ENCODE results near the gene LRRC8C. TPM values are rescaled to one million over a fixed set of nuclear protein-coding genes. Genes with fewer than 3 reads are reported as not detected.
"Not testable (repeated sequence)": the region's sequence is repeated elsewhere in the genome, so short reads cannot be mapped to it uniquely, and the experiment has no call there.

Gene LRRC8C
- 1 to 10 TPM; 1.8 to 3.2 TPM for total RNA-seq
- long read RNA-seq, full-length matches to known transcripts: 2 of 2 reads
- long read RNA-seq, partial matches to known transcripts: 0 of 2 reads
- long read RNA-seq, other reads (novel, unspliced or antisense): 0 of 2 reads

GRCh38 chr1:89632657-89633247 lies at the start of gene LRRC8C:
TSS of gene LRRC8C (plus strand) at chr1:89633120. CDS start at chr1:89686474, 53,354 bp downstream.
- intact Hi-C loops (cut with DNase I, micrococcal nuclease): loop anchor here (10.0 kb wide), 1 partner anchor 132 kb away; no protein-coding TSS in a partner anchor
- ATAC-seq (peak; percentile 94), DNase-seq (peak; percentile 66 to 84)

- DNase-seq (no peak), ATAC-seq (no peak)
- intact Hi-C loops (cut with DNase I, micrococcal nuclease): no loop called here
Observed at GRCh38 chr1:89584211-89584610, 48.7 kb upstream of the LRRC8C start.

GRCh38 chr1:89584781-89585180 lies 48.1 kb upstream of the LRRC8C start:
- intact Hi-C loops (cut with DNase I, micrococcal nuclease): no loop called here
- ATAC-seq (no peak), DNase-seq (no peak)

GRCh38 chr1:89587729-89588161 lies 45.2 kb upstream of the LRRC8C start:
- intact Hi-C loops (cut with DNase I, micrococcal nuclease): no loop called here
- no peak for DNase-seq
- ATAC-seq: no peak

GRCh38 chr1:89588480-89588879 lies 44.4 kb upstream of the LRRC8C start:
- ATAC-seq (no peak), DNase-seq (no peak)
- intact Hi-C loops (cut with DNase I, micrococcal nuclease): no loop called here

- no peak for ATAC-seq
Observed at GRCh38 chr1:89589515-89589914, 43.4 kb upstream of the LRRC8C start.

GRCh38 chr1:89590341-89591080 lies 42.4 kb upstream of the LRRC8C start:
- DNase-seq (no peak), ATAC-seq (no peak)
- intact Hi-C loops (cut with DNase I, micrococcal nuclease): no loop called here

More at GRCh38 chr1:89589515-89589914, 43.4 kb upstream of the LRRC8C start:
- intact Hi-C loops (cut with DNase I, micrococcal nuclease): no loop called here
- no peak for DNase-seq

GRCh38 chr1:89592861-89593302 lies 40.0 kb upstream of the LRRC8C start:
- intact Hi-C loops (cut with DNase I, micrococcal nuclease); DNase-seq: not testable (repeated sequence)
- peak; percentile 22 for ATAC-seq

GRCh38 chr1:89594096-89594740 lies 38.7 kb upstream of the LRRC8C start:
- intact Hi-C loops (cut with DNase I, micrococcal nuclease): no loop called here
- ATAC-seq (no peak), DNase-seq (no peak)

- intact Hi-C loops (cut with DNase I, micrococcal nuclease): loop anchor here in 1 of 2 donors (5.0 kb wide), 1 partner anchor 114 kb away; no protein-coding TSS in a partner anchor
- no peak for ATAC-seq
- DNase-seq: no peak
Observed at GRCh38 chr1:89596698-89597097, 36.2 kb upstream of the LRRC8C start.

- DNase-seq (no peak), ATAC-seq (peak; percentile 87)
- intact Hi-C loops (cut with DNase I, micrococcal nuclease): loop anchor here in 1 of 2 donors (5.0 kb wide), 1 partner anchor 116 kb away; no protein-coding TSS in a partner anchor
Observed at GRCh38 chr1:89598450-89599331, 34.2 kb upstream of the LRRC8C start.

GRCh38 chr1:89599332-89599630 lies 33.6 kb upstream of the LRRC8C start:
- ATAC-seq: no peak
- intact Hi-C loops (cut with DNase I, micrococcal nuclease): loop anchor here in 1 of 2 donors (5.0 kb wide), 1 partner anchor 117 kb away; no protein-coding TSS in a partner anchor
- no peak for DNase-seq

GRCh38 chr1:89600451-89601224 lies 32.3 kb upstream of the LRRC8C start:
- DNase-seq (no peak), ATAC-seq (no peak)
- intact Hi-C loops (cut with DNase I, micrococcal nuclease): no loop called here

- no peak for ATAC-seq
- no peak for DNase-seq
- intact Hi-C loops (cut with DNase I, micrococcal nuclease): no loop called here
Observed at GRCh38 chr1:89602871-89603404, 30.0 kb upstream of the LRRC8C start.

GRCh38 chr1:89603651-89604413 lies 29.1 kb upstream of the LRRC8C start:
- DNase-seq (no peak), ATAC-seq (peak; percentile 20)
- intact Hi-C loops (cut with DNase I, micrococcal nuclease): no loop called here

GRCh38 chr1:89604414-89604735 lies 28.5 kb upstream of the LRRC8C start:
- ATAC-seq: no peak
- intact Hi-C loops (cut with DNase I, micrococcal nuclease): no loop called here

GRCh38 chr1:89605692-89606091 lies 27.2 kb upstream of the LRRC8C start:
- no peak for ATAC-seq
- no peak for DNase-seq
- intact Hi-C loops (cut with DNase I, micrococcal nuclease): no loop called here

More at GRCh38 chr1:89604414-89604735, 28.5 kb upstream of the LRRC8C start:
- no peak for DNase-seq

Data from left colon (tissue), 2 donors.